Ishikawa (cell line): Measurements from ENCODE around the gene MAGEA3.

Experiments used
- CEBPB ChIP-seq: IDR thresholded peaks from 2 replicates; pipeline ENCODE4 v1.6.1; 2012
- CREB1 ChIP-seq: IDR thresholded peaks from 2 replicates; pipeline ENCODE4 v1.6.1; 2012; ENCODE audit warnings: low read depth
- EGR1 ChIP-seq: IDR thresholded peaks from 2 replicates; pipeline ENCODE4 v1.6.1; 2012
- EP300 ChIP-seq: IDR thresholded peaks from 2 replicates; pipeline ENCODE4 v1.6.1; 2012; ENCODE audit warnings: borderline replicate concordance
- FOXM1 ChIP-seq: IDR thresholded peaks from 2 replicates; pipeline ENCODE4 v1.6.1; 2012; ENCODE audit warnings: low read depth, borderline replicate concordance
- MAX ChIP-seq: IDR thresholded peaks from 2 replicates; pipeline ENCODE4 v1.6.1; 2012
- NFIC ChIP-seq: IDR thresholded peaks from 2 replicates; pipeline ENCODE4 v1.6.1; 2012
- RAD21 ChIP-seq: IDR thresholded peaks from 2 replicates; pipeline ENCODE4 v1.6.1; 2012; ENCODE audit warnings: low read depth
- REST ChIP-seq: IDR thresholded peaks from 2 replicates; pipeline ENCODE4 v1.6.1; 2012; ENCODE audit warnings: low read depth, mild to moderate bottlenecking
- TAF1 ChIP-seq: IDR thresholded peaks from 2 replicates; pipeline ENCODE4 v1.6.1; 2012; ENCODE audit warnings: low read depth, mild to moderate bottlenecking
- TCF12 ChIP-seq: IDR thresholded peaks from 2 replicates; pipeline ENCODE4 v1.6.1; 2012; ENCODE audit warnings: low read depth
- TEAD4 ChIP-seq: IDR thresholded peaks from 2 replicates; pipeline ENCODE4 v1.6.1; 2012
- USF1 ChIP-seq: IDR thresholded peaks from 2 replicates; pipeline ENCODE4 v1.6.1; 2012
- YY1 ChIP-seq: IDR thresholded peaks from 2 replicates; pipeline ENCODE4 v1.6.1; 2012; ENCODE audit warnings: low read depth
- ZBTB7A ChIP-seq: IDR thresholded peaks from 2 replicates; pipeline ENCODE4 v1.6.1; 2012; ENCODE audit warnings: low read depth

Gene MAGEA3

DNA sequence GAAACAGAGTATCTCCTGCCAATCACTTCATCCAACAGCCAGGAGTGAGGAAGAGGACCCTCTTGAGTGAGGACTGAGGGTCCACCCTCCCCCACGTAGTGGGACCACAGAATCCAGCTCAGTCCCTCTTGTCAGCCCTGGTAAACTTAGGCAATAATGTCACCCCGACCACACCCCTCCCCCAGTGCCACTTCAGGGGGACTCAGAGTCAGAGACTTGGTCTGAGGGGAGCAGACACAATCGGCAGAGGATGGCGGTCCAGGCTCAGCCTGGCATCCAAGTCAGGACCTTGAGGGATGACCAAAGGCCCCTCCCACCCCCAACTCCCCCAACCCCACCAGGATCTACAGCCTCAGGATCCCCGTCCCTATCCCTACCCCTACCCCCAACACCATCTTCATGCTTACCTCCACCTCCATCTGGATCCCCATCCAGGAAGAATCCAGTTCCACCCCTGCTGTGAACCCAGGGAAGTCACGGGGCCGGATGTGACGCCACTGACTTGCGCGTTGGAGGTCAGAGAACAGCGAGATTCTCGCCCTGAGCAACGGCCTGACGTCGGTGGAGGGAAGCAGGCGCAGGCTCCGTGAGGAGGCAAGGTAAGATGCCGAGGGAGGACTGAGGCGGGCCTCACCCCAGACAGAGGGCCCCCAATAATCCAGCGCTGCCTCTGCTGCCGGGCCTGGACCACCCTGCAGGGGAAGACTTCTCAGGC lies 34.8 kb downstream of the MAGEA3 start, which contains the start of the genes CSAG1 and MAGEA12:
Gene CSAG1 (minus strand): TSS at position 461 of the 715 bp plus-strand sequence. CDS start 1,261 bp downstream, outside the sequence.
Gene MAGEA12 (plus strand): TSS at position 497 of the 715 bp plus-strand sequence. CDS start 2,405 bp downstream, outside the sequence.
- TF ChIP-seq RAD21, result no peak
- no peak for TF ChIP-seq EP300
- peak; percentile 75 for TF ChIP-seq CREB1
- peak; percentile 37; the same call in 1 of the 2 replicates for TF ChIP-seq MAX
- TF ChIP-seq TAF1, result peak; percentile 34; the same call in 1 of the 2 replicates
- peak; percentile 93 for TF ChIP-seq USF1
- TF ChIP-seq YY1, result peak; percentile 28; the same call in 1 of the 2 replicates

- no peak for TF ChIP-seq CEBPB
- no peak for TF ChIP-seq NFIC
- TF ChIP-seq ZBTB7A, result no peak
- no peak for TF ChIP-seq RAD21
- TF ChIP-seq YY1, result no peak
Measured at GRCh38 chrX:152735101-152735500, 36.5 kb downstream of the MAGEA3 start.

DNA sequence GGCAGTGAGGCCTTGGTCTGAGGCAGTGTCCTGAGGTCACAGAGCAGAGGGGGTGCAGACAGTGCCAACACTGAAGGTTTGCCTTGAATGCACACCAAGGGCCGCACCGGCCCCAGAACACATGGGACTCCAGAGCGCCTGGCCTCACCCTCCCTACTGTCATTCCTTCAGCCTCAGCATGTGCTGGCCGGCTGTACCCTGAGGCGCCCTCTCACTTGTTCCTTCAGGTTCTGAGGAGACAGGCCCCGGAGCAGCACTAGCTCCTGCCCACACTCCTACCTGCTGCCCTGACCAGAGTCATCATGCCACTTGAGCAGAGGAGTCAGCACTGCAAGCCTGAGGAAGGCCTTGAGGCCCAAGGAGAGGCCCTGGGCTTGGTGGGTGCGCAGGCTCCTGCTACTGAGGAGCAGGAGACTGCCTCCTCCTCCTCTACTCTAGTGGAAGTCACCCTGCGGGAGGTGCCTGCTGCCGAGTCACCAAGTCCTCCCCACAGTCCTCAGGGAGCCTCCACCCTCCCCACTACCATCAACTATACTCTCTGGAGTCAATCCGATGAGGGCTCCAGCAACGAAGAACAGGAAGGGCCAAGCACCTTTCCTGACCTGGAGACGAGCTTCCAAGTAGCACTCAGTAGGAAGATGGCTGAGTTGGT lies 37.4 kb downstream of the MAGEA3 start:
- TF ChIP-seq TCF12 (no peak), USF1 (no peak), TEAD4 (no peak), FOXM1 (no peak), RAD21 (no peak), NFIC (no peak), TAF1 (no peak), REST (no peak), YY1 (no peak), ZBTB7A (no peak), CEBPB (no peak), MAX (no peak), EP300 (no peak), CREB1 (no peak), EGR1 (no peak)

GRCh38 chrX:152738560-152738959 lies 40.0 kb downstream of the MAGEA3 start:
- TF ChIP-seq USF1 (no peak), NFIC (no peak), TEAD4 (no peak), FOXM1 (no peak), YY1 (no peak), EGR1 (no peak), ZBTB7A (no peak), RAD21 (no peak), TAF1 (no peak), TCF12 (no peak), EP300 (no peak)
